ENCODE data around the gene C5AR2.

GRCh38 chr19:47331490-47331889 lies 485 bp upstream of the C5AR2 start:
- TF ChIP-seq CTCF (IDR thresholded peaks at IDR 0.05; ENCODE audit: insufficient read depth, low read depth, low read length) (no peak), EZH2 (IDR thresholded peaks at IDR 0.05; ENCODE audit: insufficient read depth, low read length) (no peak)

Measured in astrocyte (in vitro differentiated cells and primary cell).